Neuron (in vitro differentiated cells): ENCODE measurements around the gene PCGF1.
A peak's percentile ranks its signal among the peaks of the same experiment; 100 is the strongest.
"Not testable (repeated sequence)": the region's sequence is repeated elsewhere in the genome, so short reads cannot be mapped to it uniquely, and the experiment has no call there.

Experiments
- H2AFZ ChIP-seq: one replicate; pipeline ENCODE4 v1.6.1; 2013; ENCODE audit warnings: low read depth, mild to moderate bottlenecking, inconsistent platforms, low read length, moderate library complexity
- H3K27me3 ChIP-seq: one replicate; pipeline ENCODE4 v1.6.1; 2013; ENCODE audit warnings: low read length; ENCODE audit not compliant: insufficient read depth
- H3K36me3 ChIP-seq: one replicate; pipeline ENCODE4 v1.6.1; 2013; ENCODE audit warnings: low read length; ENCODE audit not compliant: insufficient read depth
- H3K4me1 ChIP-seq: one replicate; pipeline ENCODE4 v1.6.1; 2013; ENCODE audit warnings: low read length; ENCODE audit not compliant: insufficient read depth
- H3K4me3 ChIP-seq: 2 replicates; pipeline ENCODE4 v1.5.1; 2013; ENCODE audit warnings: mild to moderate bottlenecking, low read length, moderate library complexity
- H3K9me3 ChIP-seq: one replicate; pipeline ENCODE4 v1.6.1; 2013; ENCODE audit warnings: low read length

Gene PCGF1

GRCh38 chr2:74472945-74473258 lies 34.6 kb downstream of the PCGF1 start:
- Histone ChIP-seq H3K36me3 (peaks cover 27% of the 10 kb centered on the region), H3K4me3 (peak overlapping the region; percentile 56), H3K9me3 (no peaks in the 10 kb centered on the region), H2AFZ (peak overlapping the region; percentile 55), H3K27me3 (no peaks in the 10 kb centered on the region), H3K4me1 (peaks cover 15% of the 10 kb centered on the region)

- Histone ChIP-seq H3K9me3 (no peaks in the 10 kb centered on the region), H3K27me3 (no peaks in the 10 kb centered on the region), H3K4me1 (peaks cover 15% of the 10 kb centered on the region), H2AFZ (peak within 1 kb of the TSS; percentile 55), H3K36me3 (peaks cover 23% of the 10 kb centered on the region), H3K4me3 (peak within 1 kb of the TSS; percentile 56)
Measured at GRCh38 chr2:74472086-74472944, 35.2 kb downstream of the PCGF1 start, which contains the start of gene MRPL53. Gene MRPL53 (minus strand): TSS chr2:74472680. CDS start chr2:74472660, 20 bp downstream.

GRCh38 chr2:74471332-74472065 lies 36.0 kb downstream of the PCGF1 start:
- no peaks in the 10 kb centered on the region for H3K27me3 ChIP-seq
- peak overlapping the region; percentile 56 for H3K4me3 ChIP-seq
- no peaks in the 10 kb centered on the region for H3K9me3 ChIP-seq
- peaks cover 15% of the 10 kb centered on the region for H3K4me1 ChIP-seq
- H2AFZ ChIP-seq, result no peak overlapping the region
- peaks cover 17% of the 10 kb centered on the region for H3K36me3 ChIP-seq

- Histone ChIP-seq H3K36me3 (peaks cover 16% of the 10 kb centered on the region), H3K4me1 (peaks cover 15% of the 10 kb centered on the region)
- H2AFZ ChIP-seq, H3K4me3 ChIP-seq, H3K9me3 ChIP-seq, H3K27me3 ChIP-seq: not testable (repeated sequence)
Measured at GRCh38 chr2:74470742-74471141, 36.8 kb downstream of the PCGF1 start.

GRCh38 chr2:74464406-74464805 lies 43.1 kb downstream of the PCGF1 start:
- Histone ChIP-seq H3K4me3 (peak overlapping the region; percentile 64), H3K27me3 (no peaks in the 10 kb centered on the region), H2AFZ (peak overlapping the region; percentile 17), H3K9me3 (no peaks in the 10 kb centered on the region), H3K4me1 (peaks cover 12% of the 10 kb centered on the region), H3K36me3 (peaks cover 28% of the 10 kb centered on the region)

- no peaks in the 10 kb centered on the region for H3K9me3 ChIP-seq
- H2AFZ ChIP-seq, result no peak overlapping the region
- H3K27me3 ChIP-seq, result no peaks in the 10 kb centered on the region
- H3K4me1 ChIP-seq, result peaks cover 20% of the 10 kb centered on the region
- H3K4me3 ChIP-seq, result no peak overlapping the region
- peaks cover 29% of the 10 kb centered on the region for H3K36me3 ChIP-seq
Measured at GRCh38 chr2:74462786-74463105, 44.7 kb downstream of the PCGF1 start.

- peaks cover 20% of the 10 kb centered on the region for H3K4me1 ChIP-seq
- no peak overlapping the region for H2AFZ ChIP-seq
- H3K27me3 ChIP-seq, result no peaks in the 10 kb centered on the region
- no peaks in the 10 kb centered on the region for H3K9me3 ChIP-seq
- H3K4me3 ChIP-seq, result no peak overlapping the region
- peaks cover 29% of the 10 kb centered on the region for H3K36me3 ChIP-seq
Measured at GRCh38 chr2:74462054-74462785, 45.3 kb downstream of the PCGF1 start.

- H3K9me3 ChIP-seq, result no peaks in the 10 kb centered on the region
- H3K27me3 ChIP-seq, result no peaks in the 10 kb centered on the region
- H3K36me3 ChIP-seq, result peaks cover 29% of the 10 kb centered on the region
- no peak overlapping the region for H2AFZ ChIP-seq
- no peak overlapping the region for H3K4me3 ChIP-seq
- H3K4me1 ChIP-seq, result peaks cover 28% of the 10 kb centered on the region
Measured at GRCh38 chr2:74461187-74462053, 46.1 kb downstream of the PCGF1 start.

- not testable (repeated sequence) for H3K4me3 ChIP-seq, H3K9me3 ChIP-seq, H3K27me3 ChIP-seq, H2AFZ ChIP-seq
- H3K36me3 ChIP-seq, result peaks cover 29% of the 10 kb centered on the region
- peaks cover 40% of the 10 kb centered on the region for H3K4me1 ChIP-seq
Measured at GRCh38 chr2:74460187-74460586, 47.3 kb downstream of the PCGF1 start.

GRCh38 chr2:74459503-74460118 lies 47.9 kb downstream of the PCGF1 start:
- peak overlapping the region; percentile 84 for H3K4me3 ChIP-seq
- not testable (repeated sequence) for H3K27me3 ChIP-seq, H2AFZ ChIP-seq, H3K9me3 ChIP-seq
- peaks cover 40% of the 10 kb centered on the region for H3K4me1 ChIP-seq
- peaks cover 29% of the 10 kb centered on the region for H3K36me3 ChIP-seq

- Histone ChIP-seq H3K36me3 (peaks cover 29% of the 10 kb centered on the region), H2AFZ (no peak overlapping the region), H3K9me3 (no peaks in the 10 kb centered on the region), H3K4me1 (peaks cover 34% of the 10 kb centered on the region), H3K27me3 (no peaks in the 10 kb centered on the region), H3K4me3 (peak overlapping the region; percentile 84)
Measured at GRCh38 chr2:74458938-74459363, 48.5 kb downstream of the PCGF1 start.
